Cortex of kidney (tissue), 1 donor: Measurements from ENCODE around the gene RASGRF2.

Source experiments
- DNase-seq: peaks from one replicate; lab custom pipeline; 2025; lab: John Stamatoyannopoulos, UW

RASGRF2 gene

DNA sequence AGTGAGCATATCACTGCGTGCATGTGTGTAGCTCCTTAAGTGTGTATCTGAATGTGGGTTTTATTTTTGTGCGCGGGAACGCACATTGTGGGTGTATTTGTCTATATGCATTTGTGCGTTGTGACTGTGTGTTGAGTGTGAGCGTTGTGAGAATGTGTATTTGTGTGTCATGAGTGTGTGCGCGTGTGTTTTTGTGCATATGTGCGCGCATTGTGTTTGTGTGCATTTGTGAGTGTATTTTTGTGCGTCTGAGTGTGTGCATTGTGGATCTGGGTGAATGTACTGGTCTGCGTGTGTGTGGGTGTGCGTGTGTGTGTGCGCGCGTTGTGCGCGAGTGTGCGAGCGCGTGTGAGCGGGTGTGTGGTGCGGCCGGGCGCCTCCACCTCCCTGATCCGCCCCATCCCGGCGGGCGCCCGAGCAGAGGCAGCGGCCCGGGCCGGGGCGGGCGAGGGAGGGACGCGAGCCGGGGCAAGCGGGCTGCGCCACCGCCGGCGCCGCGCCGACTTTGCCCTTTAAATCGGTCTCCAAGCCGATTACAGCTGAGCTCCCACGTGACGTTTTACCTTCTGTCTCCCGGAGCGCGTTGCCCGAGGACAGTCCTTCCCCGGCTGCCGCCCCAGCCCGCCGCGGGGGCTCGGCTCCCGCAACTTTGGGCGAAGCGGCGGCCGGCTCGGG lies at the start of gene RASGRF2:
RASGRF2 (plus strand) TSS at position 596 of the 675 bp plus-strand sequence. CDS start 376 bp downstream, outside the sequence.
- DNase-seq = no peak

- no peak for DNase-seq
These were observed 47.7 kb upstream of the RASGRF2 start for GRCh38 chr5:80912479-80912878.

GRCh38 chr5:80915716-80916115 lies 44.4 kb upstream of the RASGRF2 start:
- DNase-seq = no peak

GRCh38 chr5:80916676-80917075 lies 43.5 kb upstream of the RASGRF2 start:
- DNase-seq = no peak

GRCh38 chr5:80917631-80918030 lies 42.5 kb upstream of the RASGRF2 start:
- no peak for DNase-seq

GRCh38 chr5:80919678-80920196 lies 40.4 kb upstream of the RASGRF2 start:
- no peak for DNase-seq

DNA sequence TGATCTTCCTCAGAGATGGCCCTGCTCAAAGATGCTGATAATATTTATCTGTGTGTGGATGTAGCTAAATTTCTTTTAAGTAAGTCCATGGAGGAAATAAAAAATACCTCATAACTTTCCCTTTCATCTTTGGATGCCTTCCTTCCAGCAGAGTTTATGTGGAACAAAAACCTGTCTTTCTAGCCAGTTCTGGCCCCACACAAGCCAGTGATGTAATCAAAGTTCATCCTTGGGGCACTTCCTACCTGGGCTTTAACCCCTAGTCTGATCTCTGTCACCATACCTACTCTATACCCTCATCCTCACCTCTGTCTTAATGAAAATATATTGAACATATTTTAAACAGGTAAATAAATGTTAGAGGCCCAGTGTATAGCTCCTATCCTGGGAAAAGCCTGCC lies 39.8 kb upstream of the RASGRF2 start:
- no peak for DNase-seq

DNA sequence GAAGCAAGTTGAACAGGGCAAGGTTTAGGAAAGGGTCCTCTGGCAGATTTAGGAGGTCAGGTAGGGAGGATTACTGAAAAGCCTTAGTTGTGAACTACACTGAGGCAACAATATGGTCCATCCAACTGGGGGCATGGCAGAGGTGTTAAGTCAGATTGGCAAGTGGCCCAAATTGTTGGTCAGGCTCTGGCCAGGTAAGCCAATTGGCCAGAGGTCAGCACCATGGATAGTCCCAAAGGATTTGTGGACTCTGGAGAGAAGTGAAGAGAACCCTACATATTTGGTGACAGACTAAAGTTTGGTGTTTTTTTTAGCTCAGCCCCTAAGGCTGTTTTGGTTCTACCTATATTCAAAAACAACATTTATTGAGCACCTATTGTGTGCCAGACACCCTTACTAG lies 39.1 kb upstream of the RASGRF2 start:
- DNase-seq = no peak

- DNase-seq = no peak
These were observed 34.2 kb upstream of the RASGRF2 start for GRCh38 chr5:80925931-80926330.

GRCh38 chr5:80926536-80926935 lies 33.6 kb upstream of the RASGRF2 start:
- DNase-seq = no peak

DNA sequence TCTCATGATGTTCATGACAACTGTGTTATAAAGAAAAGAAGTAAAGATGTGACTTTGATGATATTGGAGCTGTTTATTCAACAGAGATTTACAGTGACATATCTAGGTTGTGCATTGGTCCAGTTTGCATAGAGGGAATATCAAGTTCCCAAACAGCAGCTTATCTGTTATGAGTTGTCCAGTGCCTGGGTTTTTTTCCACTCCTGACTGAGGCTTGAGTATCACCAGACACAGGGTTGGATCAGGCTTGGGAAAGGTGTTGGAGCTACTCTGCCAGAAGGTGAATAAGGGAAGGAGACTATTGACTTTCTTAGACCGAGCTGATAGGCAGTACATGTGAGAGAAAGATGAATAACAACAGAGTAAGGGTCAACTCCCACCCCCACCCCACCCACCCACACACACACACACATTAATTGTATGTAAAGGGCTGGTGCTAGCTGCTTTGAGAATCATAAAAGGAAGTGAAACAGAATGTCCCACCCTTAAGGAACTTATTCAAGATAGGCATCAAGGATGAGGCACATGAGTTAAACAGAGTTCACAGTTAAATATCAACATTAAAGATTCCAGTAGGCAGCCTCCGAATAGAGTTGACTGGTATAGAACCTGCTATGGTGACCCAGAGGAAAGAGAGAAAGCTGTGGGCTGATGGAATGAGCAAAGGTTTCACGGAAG lies 33.0 kb upstream of the RASGRF2 start:
- DNase-seq = no peak

- DNase-seq = no peak
These were observed 32.1 kb upstream of the RASGRF2 start for GRCh38 chr5:80928073-80928472.

DNA sequence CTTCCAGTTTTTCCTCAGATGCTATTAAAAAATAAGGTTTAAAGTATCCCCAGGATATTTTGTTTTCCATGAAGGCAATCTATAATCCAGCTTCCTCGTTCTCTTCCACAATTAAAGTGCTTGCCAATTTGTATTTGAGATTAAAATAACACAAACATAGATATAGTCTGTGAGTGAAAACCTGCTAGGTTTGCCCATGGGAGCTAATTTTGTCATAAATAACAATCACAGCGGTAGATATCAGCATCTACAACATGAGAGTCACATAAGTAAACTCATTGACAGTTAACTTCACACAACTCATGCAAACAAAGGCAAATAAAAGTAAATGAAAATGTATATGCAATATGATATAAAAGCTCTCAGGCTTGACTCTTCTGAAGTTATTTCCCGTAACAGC lies 29.2 kb upstream of the RASGRF2 start:
- DNase-seq = no peak

- DNase-seq = no peak
These were observed 28.8 kb upstream of the RASGRF2 start for GRCh38 chr5:80931411-80931810.

DNA sequence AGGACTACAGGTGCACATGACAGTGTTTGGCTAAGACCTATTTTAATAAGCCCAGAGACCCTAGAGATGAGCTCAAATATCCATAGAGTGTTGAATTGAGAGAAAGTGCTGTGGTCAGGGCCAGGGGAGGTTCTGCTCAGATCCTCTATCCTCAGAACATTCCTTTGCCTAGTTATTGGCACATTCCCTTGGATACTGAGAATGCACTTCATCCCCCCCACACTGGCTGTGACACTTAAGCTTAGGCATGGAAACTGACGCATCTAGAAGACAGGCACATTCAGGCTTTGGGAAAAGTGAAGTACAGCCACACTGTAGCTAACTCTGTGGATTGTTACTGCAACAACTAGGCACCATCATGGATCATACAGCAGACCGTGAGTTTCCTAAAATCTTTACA lies 27.1 kb upstream of the RASGRF2 start:
- DNase-seq = no peak

GRCh38 chr5:80934751-80935150 lies 25.4 kb upstream of the RASGRF2 start:
- DNase-seq = no peak

DNA sequence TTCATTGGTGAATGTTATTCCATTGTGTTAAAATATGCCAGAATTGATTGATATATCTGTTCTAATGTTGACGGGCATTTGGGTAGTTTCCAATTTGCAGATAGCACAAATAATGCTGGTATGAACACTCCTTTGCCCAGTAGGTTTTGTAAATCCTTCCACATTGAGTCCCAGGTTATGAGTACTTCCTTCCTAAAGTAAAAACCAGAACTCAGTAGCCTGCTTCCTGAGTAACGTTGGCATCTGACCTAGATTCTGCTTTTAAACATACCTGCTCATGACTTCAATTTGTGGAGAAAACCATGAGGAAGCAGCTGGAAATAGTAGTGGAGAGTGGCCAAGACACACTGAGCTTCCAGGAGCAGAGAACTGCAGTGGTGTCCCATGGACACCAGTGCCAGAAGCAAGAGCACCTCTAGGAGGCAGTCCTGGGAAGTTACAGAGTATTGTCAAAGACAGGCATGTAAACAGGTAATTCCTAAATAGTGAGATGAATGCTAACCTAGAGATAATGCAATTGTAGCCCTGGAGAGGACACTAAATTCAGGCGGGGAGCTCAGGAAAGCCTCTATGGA lies 24.3 kb upstream of the RASGRF2 start:
- DNase-seq = no peak

- DNase-seq = no peak
These were observed 23.3 kb upstream of the RASGRF2 start for GRCh38 chr5:80936881-80937280.

- DNase-seq = no peak
These were observed 22.4 kb upstream of the RASGRF2 start for GRCh38 chr5:80937584-80938356.

DNA sequence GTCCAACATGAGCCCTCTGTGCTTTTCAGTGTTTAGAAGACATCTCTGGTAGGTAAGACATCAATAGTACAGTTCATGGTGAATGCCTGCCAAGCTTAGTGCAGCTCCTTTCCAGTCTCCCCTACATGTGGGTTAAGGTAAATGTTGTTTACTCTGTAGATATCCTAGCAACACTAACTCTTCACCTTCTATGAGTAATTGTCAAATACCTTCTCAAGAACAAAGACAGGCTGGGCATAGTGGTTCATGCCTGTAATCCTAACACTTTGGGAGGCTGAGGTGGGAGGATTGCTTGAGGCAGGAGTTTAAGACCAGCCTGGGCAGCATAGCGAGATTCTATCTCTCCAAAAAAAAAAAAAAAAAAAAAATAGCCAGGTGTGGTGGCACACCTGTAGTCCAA lies 18.7 kb upstream of the RASGRF2 start:
- DNase-seq = no peak

DNA sequence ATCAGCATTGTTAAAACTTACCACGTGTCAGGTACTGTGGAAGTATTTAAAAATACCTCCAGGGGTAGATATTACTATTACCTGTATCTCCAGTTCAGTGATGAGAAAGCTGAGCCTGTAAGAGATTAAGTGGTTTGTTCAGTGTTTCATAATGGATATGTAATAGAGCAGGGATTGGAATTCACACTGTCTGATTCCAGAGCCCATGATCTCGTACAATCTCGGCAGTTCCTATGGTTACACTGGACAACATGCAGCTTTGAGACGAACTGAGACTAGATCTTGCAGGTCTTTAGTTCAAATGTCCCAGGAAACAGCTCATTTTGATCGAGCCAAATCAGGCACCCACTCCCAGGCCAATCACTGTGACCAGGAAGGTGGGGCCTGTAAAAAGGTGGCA lies 8.8 kb upstream of the RASGRF2 start:
- no peak for DNase-seq

GRCh38 chr5:80953587-80953986 lies 6.6 kb upstream of the RASGRF2 start:
- no peak for DNase-seq
